SK-N-DZ (cell line): ENCODE data around the gene CFAP54.

ENCODE experiments used
- DNase-seq: peaks from one replicate; pipeline ENCODE4 v3.0.0-alpha.2; 2015; ENCODE audit warnings: low spot score

The CFAP54 gene

DNA sequence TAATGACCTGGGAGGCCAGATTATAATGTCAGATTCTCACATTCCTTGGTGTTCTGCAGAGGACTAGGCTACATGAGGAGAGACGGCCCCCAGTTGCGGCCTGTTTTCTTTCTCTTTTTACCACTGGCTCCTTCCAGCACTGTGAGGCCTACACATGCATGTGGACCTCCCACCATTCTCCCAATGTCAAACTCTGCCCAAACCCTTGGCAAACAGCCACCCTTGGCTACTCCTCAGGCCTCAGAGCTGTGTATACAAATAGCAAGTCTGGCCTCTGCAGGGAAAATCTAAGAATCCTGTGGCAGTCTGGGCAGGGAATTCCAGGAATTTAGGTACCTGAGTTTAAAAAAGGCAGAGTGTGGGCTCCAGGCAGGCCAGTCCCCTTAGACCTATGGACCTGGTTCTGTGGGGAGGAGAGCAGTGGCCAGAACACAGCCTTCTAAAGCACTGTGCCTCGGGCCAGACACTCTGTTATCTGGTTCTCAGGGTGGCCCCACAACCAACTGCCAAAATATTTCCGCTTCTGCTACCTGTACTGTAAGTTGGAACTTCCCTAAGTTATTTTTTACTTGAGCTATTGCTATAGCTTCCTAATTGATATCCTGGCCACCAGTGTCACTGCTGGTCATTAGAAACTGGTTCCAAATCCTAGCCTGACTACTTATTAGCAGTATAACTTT is 397.8 kb downstream of the CFAP54 start:
- no peak for DNase-seq

DNA sequence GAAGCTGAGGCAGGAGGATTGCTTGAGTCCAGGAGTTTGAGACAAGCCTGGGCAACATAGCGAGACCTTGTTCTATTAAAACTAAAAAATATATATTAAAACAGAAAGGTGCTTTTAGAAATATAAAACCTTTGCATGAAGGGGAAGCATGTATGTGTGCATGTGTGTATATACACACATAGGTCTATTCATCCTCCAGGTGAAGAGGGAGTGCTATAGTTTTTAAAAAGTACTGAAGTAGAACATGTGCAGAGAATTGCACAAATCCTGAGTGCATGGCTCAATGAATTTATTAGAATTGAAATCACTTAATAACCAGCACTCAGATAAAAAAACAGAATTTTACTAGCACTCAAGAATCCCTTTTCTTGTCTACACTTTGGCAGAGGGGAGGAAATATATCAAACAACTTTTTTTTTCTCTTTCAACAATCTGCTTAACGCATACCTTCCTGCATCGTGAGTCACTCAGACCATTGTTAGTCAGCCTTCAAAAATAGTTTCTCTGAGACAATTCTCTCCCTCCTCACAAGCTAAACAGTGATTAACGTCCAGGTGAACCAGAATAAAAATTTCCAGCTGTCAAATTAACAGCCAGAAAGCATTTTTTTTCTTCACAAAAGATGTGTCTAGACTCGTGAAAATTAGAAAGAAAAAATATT is 400.0 kb downstream of the CFAP54 start:
- no peak for DNase-seq

DNA sequence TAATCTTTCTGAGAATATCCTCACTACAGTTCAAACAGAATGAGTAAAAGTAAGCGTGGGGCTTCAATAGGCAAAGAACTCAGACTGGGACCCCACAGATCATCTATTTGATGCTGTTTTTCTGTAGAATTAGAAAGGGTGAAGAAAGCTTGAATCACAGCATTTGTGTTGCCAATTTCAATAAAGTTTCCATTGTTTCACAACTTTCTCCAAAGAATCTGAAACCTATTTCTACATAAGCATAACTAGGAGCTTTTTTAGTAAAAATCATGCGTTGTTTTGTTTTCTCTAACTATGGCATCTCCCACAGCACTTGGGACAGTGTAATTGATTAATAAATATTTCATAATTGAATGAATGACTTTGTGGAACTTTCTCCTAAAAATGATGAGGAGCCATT is 401.0 kb downstream of the CFAP54 start:
- DNase-seq: no peak

DNA sequence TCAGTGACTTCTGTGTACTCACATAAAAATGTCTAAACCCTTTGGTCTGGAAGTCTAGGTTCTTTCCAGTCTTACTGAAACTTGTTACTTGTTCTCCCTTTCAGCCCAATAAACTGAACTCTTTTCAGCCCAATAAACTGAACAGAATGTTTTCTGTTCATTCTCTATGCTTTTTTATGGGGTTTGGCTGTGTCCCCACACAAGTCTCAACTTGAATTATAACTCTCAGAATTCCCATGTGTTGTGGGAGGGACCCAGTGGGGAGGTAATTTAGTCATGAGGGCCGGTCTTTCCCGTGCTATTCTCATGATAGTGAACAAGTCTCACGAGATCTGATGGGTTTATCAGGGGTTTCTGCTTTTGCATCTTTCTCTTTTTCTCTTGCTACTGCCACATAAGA is 402.7 kb downstream of the CFAP54 start:
- DNase-seq: no peak

DNA sequence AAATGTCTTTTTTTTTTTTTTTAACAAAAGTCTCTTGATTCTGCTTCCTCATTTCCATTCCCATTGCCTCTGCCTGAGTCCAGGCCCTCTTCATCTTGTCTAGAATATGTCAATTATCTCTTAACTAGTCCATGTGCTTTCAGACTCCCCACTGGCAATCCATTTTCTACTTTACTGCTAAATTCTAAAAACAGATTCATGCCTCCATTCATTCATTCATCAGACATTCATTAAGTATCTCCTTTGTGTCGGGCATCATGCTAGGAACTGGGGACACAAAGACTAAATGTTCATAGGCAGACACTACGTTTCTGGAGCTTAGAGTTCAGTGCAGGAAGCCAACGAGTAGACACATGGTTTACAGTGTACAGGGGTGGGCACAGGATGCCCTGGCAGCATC is 408.0 kb downstream of the CFAP54 start:
- DNase-seq: no peak

DNA sequence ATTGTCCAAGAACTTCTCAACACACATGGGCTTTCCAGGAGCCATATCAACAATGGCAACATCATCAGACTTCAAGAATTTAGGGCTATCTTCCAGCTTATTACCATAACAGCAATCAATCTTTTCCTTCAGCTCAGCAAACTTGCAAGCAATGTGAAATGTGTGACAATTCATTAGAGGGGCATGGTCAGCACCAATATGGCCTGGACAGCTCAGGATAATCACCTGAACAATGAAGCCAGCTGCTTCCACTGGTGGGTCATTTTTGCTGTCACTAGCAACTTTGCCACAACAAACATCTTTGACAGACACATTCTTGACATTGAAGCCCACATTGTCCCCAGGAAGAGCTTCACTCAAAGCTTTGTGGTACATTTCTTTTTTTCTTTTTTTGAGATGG is 411.8 kb downstream of the CFAP54 start:
- no peak for DNase-seq

DNA sequence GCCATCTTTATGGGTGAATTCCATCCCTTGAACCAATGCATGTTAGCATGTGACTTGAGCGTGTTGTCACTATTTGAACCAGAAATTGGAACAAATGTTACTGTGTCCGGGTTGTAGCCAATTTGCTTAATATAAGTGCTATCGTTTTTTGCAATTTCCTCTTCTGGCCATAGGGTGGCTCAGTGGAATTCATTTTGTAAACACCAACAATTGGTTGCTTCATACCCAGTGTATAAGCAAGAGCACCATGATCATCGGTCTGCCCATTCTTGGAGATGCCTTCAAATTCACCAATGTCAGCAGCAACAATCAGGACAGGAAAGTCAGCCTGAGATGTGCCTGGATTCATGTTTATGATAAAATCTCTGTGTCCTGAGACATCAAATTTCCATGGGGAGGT is 412.7 kb downstream of the CFAP54 start:
- DNase-seq: no peak

DNA sequence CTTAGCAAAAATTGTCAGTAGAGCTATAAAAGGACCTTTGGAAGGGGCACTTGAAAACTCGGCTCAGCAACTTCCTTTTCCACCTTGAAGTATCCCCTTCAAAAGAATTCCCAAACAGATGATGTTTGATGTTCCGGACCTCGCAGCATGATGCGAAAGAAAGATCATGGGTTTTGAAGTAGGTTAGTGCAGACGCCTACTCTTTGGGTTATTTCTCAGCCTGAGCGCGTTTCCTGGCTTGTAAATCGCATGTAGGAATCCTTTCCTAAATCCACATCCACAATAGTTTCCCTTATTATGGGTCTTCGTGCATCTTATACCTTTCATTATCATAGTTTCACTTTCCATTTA is 417.1 kb downstream of the CFAP54 start:
- DNase-seq: peak; percentile 3

DNA sequence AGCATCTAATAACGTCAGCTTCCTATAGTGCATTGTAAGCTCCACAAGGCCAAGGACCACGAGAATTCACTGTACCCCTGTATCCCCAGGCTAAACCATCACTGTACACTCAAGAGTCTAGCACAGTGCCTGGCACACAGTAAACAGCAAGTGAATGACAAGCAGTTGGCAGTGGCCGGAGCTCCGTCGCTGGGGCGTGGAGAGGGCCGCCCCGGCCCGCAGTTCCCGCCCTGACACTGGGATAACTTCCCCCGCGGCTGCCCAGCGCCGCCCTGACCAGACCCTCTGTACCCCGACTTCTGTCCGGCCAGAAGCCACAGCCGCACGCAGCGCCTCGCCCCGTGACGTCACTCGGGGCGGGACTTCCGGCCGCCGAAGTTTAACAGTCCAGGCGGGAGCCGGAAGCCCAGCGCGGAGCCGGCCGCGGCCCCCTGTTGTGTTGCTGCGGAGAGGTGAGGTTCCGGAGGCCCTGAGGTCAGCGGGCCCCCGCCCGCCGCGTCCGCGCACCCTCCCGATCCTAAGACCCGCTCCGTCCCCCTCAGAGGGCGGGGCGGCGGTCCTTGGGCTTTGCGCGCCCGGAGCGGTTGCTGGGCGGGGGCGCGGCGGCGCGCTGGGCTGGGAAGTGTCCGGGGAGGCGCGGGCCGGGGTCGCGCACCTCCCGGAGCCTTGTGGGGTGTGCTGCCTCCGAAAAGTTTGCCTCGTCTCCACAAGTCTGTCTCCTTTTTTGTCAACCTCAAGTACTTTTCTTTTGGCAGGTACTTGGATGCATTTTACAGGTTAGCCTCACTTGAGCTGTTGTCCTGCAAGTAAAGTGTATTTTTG is 417.7 kb downstream of the CFAP54 start, which contains the start of gene NEDD1:
Gene NEDD1 (plus strand): TSS at position 409 of the 822 bp plus-strand sequence. CDS start 2,503 bp downstream, outside the sequence.
- DNase-seq: peak; percentile 80

DNA sequence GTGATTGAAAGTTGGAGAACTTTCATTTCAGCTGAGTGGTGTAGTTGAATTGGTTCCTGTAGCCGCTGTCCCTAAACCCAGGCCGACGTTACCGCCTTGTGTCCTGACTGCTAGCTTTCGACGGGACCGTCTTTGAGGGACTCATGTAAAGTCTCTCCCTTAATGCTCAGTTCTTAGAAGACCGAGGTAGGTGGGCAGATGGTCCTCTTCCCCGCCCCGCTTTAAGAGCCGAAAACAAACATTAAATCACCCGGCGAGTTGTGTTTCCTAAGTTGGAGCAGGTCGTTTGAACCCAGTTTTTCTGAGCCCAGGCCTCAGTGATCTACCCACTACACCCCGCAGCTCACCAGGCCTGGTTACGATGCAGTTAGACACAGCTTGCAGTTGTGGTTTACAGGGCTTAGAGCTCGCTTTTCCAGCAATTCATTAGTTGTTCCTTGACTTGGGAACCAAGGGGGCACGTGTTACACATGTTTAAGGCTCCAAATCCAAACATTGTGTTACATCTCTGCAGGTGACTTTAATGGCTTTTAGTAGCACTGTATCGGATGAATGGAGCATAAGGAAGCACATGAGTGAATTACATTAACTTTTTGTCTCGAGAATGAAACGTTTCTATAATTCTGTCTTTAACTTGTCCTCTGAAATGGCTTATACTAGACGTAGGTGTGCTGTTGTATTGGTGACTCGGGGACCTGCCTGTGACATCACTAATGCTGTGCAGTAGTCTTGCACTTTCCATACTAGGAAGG is 418.5 kb downstream of the CFAP54 start:
- DNase-seq: peak; percentile 18

DNA sequence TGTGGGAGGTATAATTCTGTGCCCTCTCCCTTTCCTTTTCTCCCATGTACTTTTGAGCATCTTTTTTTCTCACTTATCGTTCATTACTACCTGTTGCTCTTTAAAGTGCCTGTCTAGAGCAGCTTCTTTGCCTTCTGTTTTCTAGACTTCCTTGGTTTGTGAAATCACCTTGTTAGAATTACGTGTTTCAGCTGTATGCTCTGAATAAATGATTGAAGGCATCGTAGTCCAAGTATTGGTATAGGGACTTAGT is 419.0 kb downstream of the CFAP54 start:
- no peak for DNase-seq

DNA sequence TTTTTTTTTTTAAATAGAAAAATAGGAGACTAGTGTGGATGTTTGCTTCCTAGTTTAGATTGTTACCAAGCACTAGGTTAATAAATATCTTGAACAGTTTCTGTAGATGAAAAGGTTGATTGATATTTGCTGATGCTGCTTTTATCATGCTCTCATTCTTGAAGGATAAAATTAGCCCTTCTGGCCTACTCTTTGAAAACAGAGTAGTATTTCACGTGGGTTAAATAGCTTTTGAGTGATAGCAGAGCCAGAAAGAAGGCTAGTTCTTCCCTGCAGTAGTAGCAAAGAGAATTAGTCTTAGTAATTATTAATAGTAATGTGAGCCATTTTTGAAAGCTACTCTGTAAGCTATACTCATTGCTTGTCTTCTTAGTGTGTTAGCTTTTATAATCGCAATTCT is 422.9 kb downstream of the CFAP54 start:
- DNase-seq: no peak

DNA sequence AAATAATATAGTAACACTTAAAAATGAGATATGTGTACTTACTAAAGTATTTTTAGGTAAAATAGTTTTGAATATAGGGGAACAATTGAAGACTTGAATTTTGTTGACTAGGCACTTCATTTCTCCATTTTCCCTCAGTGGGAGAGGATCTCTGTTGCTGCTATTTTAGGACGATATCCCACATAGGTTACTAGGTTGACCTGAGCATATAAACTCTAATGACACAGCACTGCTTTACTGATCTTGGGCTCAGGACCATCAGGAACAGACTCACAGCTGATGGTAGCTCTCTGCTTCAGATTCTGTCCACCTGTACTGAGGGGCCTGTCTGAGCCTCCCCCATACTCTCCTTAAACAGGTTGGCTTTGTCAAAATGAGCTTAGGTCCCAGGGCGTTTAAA is 423.6 kb downstream of the CFAP54 start:
- DNase-seq: no peak

DNA sequence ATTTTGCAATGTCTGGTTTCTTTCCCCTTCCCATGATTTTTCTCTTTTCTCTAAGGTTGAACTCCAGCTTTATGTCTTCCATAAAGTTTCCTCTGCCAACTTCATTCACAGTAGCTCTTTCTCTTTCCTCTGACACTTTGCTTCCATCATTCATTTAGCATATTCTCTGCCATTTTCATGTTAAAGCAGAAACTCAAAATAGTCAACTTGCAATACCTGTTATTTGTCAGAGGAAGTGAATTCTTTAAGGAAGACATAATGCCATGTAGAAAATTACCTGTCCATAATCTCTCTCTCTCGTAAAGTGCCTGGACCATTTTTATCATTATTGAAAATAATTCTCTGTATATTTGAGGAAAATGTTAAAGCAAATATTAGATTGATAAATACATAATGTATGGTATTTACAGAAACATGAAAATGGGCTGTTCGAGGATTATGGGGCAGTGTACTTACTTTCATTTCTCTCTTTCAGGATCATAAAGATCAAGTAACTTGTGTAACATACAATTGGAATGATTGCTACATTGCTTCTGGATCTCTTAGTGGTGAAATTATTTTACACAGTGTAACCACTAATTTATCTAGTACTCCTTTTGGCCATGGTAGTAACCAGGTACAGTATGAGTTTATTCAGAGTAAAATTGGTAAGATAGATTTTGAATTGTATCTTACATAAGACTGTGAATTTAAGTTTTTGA is 430.3 kb downstream of the CFAP54 start:
- no peak for DNase-seq
